Measurements from ENCODE around the gene DYSF. TPM values are rescaled to one million over a fixed set of nuclear protein-coding genes. Genes with fewer than 3 reads are reported as not detected.

DYSF gene
- total RNA-seq, 1 experiment from 2014 or later: 5.5 TPM

GRCh38 chr2:71505086-71505769 is 51.9 kb downstream of the DYSF start:
- H3K4me1 ChIP-seq (ENCODE audit: insufficient read depth, low read length): peaks cover 6% of the 10 kb centered on the region; the same call in 1 of the 2 replicates
- Mint-ChIP-seq H3K27ac (peak overlapping the region in 1 of 3 experiments; percentile 39; a peak in 1 of 7 replicates), H3K4me3 (no peak overlapping the region), H3K4me1 (peaks cover 1 to 2% of the 10 kb centered on the region in 2 experiments; a peak in 3 of 4 replicates), H3K27me3 (ENCODE audit: low read depth) (peaks cover 1% of the 10 kb centered on the region; the same call in 1 of the 2 replicates), H3K36me3 (ENCODE audit: insufficient read depth in 1 of 3, low read depth in 3 of 3) (no peaks in the 10 kb centered on the region), H3K9me3 (no peaks in the 10 kb centered on the region)
- TF ChIP-seq, protein P1, sequence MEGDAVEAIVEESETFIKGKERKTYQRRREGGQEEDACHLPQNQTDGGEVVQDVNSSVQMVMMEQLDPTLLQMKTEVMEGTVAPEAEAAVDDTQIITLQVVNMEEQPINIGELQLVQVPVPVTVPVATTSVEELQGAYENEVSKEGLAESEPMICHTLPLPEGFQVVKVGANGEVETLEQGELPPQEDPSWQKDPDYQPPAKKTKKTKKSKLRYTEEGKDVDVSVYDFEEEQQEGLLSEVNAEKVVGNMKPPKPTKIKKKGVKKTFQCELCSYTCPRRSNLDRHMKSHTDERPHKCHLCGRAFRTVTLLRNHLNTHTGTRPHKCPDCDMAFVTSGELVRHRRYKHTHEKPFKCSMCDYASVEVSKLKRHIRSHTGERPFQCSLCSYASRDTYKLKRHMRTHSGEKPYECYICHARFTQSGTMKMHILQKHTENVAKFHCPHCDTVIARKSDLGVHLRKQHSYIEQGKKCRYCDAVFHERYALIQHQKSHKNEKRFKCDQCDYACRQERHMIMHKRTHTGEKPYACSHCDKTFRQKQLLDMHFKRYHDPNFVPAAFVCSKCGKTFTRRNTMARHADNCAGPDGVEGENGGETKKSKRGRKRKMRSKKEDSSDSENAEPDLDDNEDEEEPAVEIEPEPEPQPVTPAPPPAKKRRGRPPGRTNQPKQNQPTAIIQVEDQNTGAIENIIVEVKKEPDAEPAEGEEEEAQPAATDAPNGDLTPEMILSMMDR (conservative IDR thresholded peaks at IDR 0.05): no peak
- H4K5ac ChIP-seq (ENCODE audit: insufficient read length, low read depth, low read length): no peak overlapping the region
- no peaks in the 10 kb centered on the region for H3K23me2 ChIP-seq (ENCODE audit: insufficient read length, low read depth, low read length, poor library complexity, severe bottlenecking)
- WGBS (ENCODE audit: extremely low coverage, insufficient read length, low lambda C conversion rate): no CpG with 5 or more reads among the region's 9 CpGs
- no peak overlapping the region for H3K18ac ChIP-seq (ENCODE audit: insufficient read length, low read depth, low read length)
- H2AFZ ChIP-seq (ENCODE audit: low read length): no peak overlapping the region
- H4K20me1 ChIP-seq (ENCODE audit: control insufficient read depth, insufficient read depth, insufficient read length): no peaks in the 10 kb centered on the region
- no peak overlapping the region for H4K91ac ChIP-seq (ENCODE audit: insufficient read length, low read depth, low read length)
- no peaks in the 10 kb centered on the region for H3K79me2 ChIP-seq (ENCODE audit: insufficient read depth, low read length)
- DNase-seq: no peak
- H2BK5ac ChIP-seq (ENCODE audit: insufficient read length, low read length): no peak overlapping the region
- no peaks in the 10 kb centered on the region for H3K27me3 ChIP-seq (ENCODE audit: insufficient read depth, low read length)
- H3K23ac ChIP-seq (ENCODE audit: insufficient read length, low read depth, low read length): no peak overlapping the region
- H3K79me1 ChIP-seq (ENCODE audit: insufficient read depth, low read depth, low read length, poor library complexity, severe bottlenecking): no peaks in the 10 kb centered on the region
- H3K9me3 ChIP-seq (ENCODE audit: control insufficient read depth, low read depth, low read length): no peaks in the 10 kb centered on the region
- H3K9ac ChIP-seq (ENCODE audit: extremely low read depth, insufficient read length, low read length): no peak overlapping the region
- H3K4ac ChIP-seq (ENCODE audit: low read depth, low read length): no peak overlapping the region
- H2BK12ac ChIP-seq (ENCODE audit: insufficient read length, low read depth, low read length): no peak overlapping the region
- no peak overlapping the region for H2BK15ac ChIP-seq (ENCODE audit: low read depth, low read length)
- H4K8ac ChIP-seq (replicated peaks; ENCODE audit: insufficient read length, low read depth, low read length): no peak overlapping the region
- H3T11ph ChIP-seq (ENCODE audit: low read length): no peak overlapping the region
- no peak overlapping the region for H3K4me2 ChIP-seq (ENCODE audit: insufficient read depth, insufficient read length, low read length)
- H3K56ac ChIP-seq (ENCODE audit: insufficient read length, low read depth, low read length): no peak overlapping the region
- H2BK120ac ChIP-seq (ENCODE audit: low read depth, low read length, poor library complexity, severe bottlenecking): no peak overlapping the region
- no peak overlapping the region for H2AK5ac ChIP-seq (ENCODE audit: insufficient read length, low read length)
- H3K14ac ChIP-seq (ENCODE audit: insufficient read depth, low read length): no peak overlapping the region
- no peak overlapping the region for H2BK20ac ChIP-seq (ENCODE audit: low read depth, low read length, poor library complexity, severe bottlenecking)
- H3K27ac ChIP-seq (ENCODE audit: insufficient read length, low read depth, low read length): no peak overlapping the region

All from H9 (cell line).